GM12892 (cell line): ENCODE measurements around the gene ANKRD26.

ENCODE experiments used
- POLR2A ChIP-seq: IDR thresholded peaks from 2 replicates; pipeline ENCODE4 v1.6.1; 2011; ENCODE audit warnings: low read depth, low read length, control low read depth
- POLR2AphosphoS5 ChIP-seq: IDR thresholded peaks from 2 replicates; pipeline ENCODE4 v1.6.1; 2011; ENCODE audit warnings: low read depth, low read length, control low read depth
- TAF1 ChIP-seq: IDR thresholded peaks from 2 replicates; pipeline ENCODE4 v1.6.1; 2011; ENCODE audit warnings: low read depth, mild to moderate bottlenecking, control low read depth, low read length, borderline replicate concordance

GRCh38 chr10:26959841-26960240 lies 140.5 kb downstream of the ANKRD26 start:
- TF ChIP-seq POLR2A (no peak), POLR2AphosphoS5 (no peak), TAF1 (no peak)
